Endothelial cell of umbilical vein (primary cell): ENCODE data around the gene LIMCH1. TPM values are rescaled to one million over a fixed set of nuclear protein-coding genes. Genes with fewer than 3 reads are reported as not detected.

ENCODE experiments used
- BruUV-seq: library from RNA; stranded (reverse); fragments of 400-500 nt; replicated peaks from 2 replicates; lab custom pipeline; 2021; lab: Mats Ljungman, UMichigan
- CTCF ChIA-PET: fragments of 300-600, 350-600 bp; sonication (Branson Sonifier 250); formaldehyde crosslinking; loops from one replicate; lab custom pipeline; 2021; ENCODE audit warnings: antibody characterized with exemption, inconsistent platforms; lab: Charles Lee
- POLR2A ChIA-PET: fragments of 300-600, 350-600 bp; sonication (Branson Sonifier 250); formaldehyde crosslinking; loops from one replicate; lab custom pipeline; 2021; ENCODE audit warnings: antibody characterized with exemption, inconsistent platforms; lab: Charles Lee
- DNase-seq: peaks from one replicate; pipeline ENCODE4 v3.0.0-alpha.2; 2011; ENCODE audit warnings: low read depth, low spot score
- FAIRE-seq: peaks from 2 replicates; lab custom pipeline; 2011; peaks lifted over from hg19 to GRCh38; lab: Jason Lieb, UNC
- H2AFZ ChIP-seq: 2 replicates; pipeline ENCODE4 v1.6.0; 2012; ENCODE audit warnings: low read depth, low read length, control low read depth, inconsistent platforms
- H3K27ac ChIP-seq: 2 replicates; pipeline ENCODE4 v1.5.1; 2011; ENCODE audit warnings: low read depth, mild to moderate bottlenecking, control low read depth, low read length, moderate library complexity; ENCODE audit not compliant: insufficient read depth
- H3K27me3 ChIP-seq, 2 experiments: 2 replicates each; pipeline versions ENCODE4 v1.6.0 to v1.6.1; 2011; ENCODE audit warnings: low read length in 2 of 2, mixed read lengths in 1 of 2; ENCODE audit not compliant: control insufficient read depth in 2 of 2, insufficient read depth in 2 of 2
- H3K36me3 ChIP-seq, 2 experiments: 2 replicates in 1 of 2; 3 replicates in 1 of 2; pipeline ENCODE4 v1.5.1; 2011; ENCODE audit warnings: low read length in 2 of 2, mild to moderate bottlenecking in 1 of 2, moderate library complexity in 1 of 2; ENCODE audit not compliant: control insufficient read depth in 2 of 2, insufficient read depth in 2 of 2; ENCODE audit errors: extremely low read depth in 1 of 2
- H3K4me1 ChIP-seq: 3 replicates; pipeline ENCODE4 v1.5.1; 2011; ENCODE audit warnings: mild to moderate bottlenecking, low read length; ENCODE audit not compliant: control insufficient read depth, insufficient read depth; ENCODE audit errors: extremely low read depth
- H3K4me2 ChIP-seq: 2 replicates; pipeline ENCODE4 v1.6.1; 2011; ENCODE audit warnings: low read length, control low read depth, mixed read lengths; ENCODE audit not compliant: insufficient read depth
- H3K4me3 ChIP-seq, 3 experiments: fragments of 200-600 bp in 1 of 3; sonication (generic), shearing (Covaris generic) in 1 of 3; replicated peaks in 1 of 3; 2 replicates each; pipeline ENCODE4 v1.5.1; 2011 to 2016; ENCODE audit warnings: control low read depth in 3 of 3, low read length in 3 of 3, mild to moderate bottlenecking in 2 of 3, inconsistent platforms in 1 of 3, low read depth in 1 of 3, moderate library complexity in 1 of 3; ENCODE audit not compliant: insufficient read depth in 1 of 3
- H3K79me2 ChIP-seq: 2 replicates; pipeline ENCODE4 v1.6.0; 2012; ENCODE audit warnings: low read length, inconsistent platforms; ENCODE audit not compliant: control insufficient read depth, insufficient read depth
- H3K9ac ChIP-seq: replicated peaks from 2 replicates; pipeline ENCODE3; 2011; ENCODE audit warnings: low read length, control low read depth; ENCODE audit not compliant: insufficient read depth; ENCODE audit errors: extremely low read depth
- H3K9me1 ChIP-seq: replicated peaks from 3 replicates; pipeline ENCODE4 v1.6.0; 2011; ENCODE audit warnings: mild to moderate bottlenecking, low read length; ENCODE audit not compliant: control insufficient read depth, insufficient read depth; ENCODE audit errors: extremely low read depth
- H3K9me3 ChIP-seq: replicated peaks from 2 replicates; pipeline ENCODE4 v1.5.1; 2012; ENCODE audit warnings: low read length, inconsistent platforms; ENCODE audit not compliant: control insufficient read depth, insufficient read depth
- H4K20me1 ChIP-seq: replicated peaks from 2 replicates; pipeline ENCODE3; 2011; ENCODE audit warnings: mild to moderate bottlenecking, low read length; ENCODE audit not compliant: control insufficient read depth, insufficient read depth; ENCODE audit errors: extremely low read depth
- EZH2 ChIP-seq: IDR thresholded peaks from 2 replicates; pipeline ENCODE4 v1.6.1; 2012; ENCODE audit warnings: borderline replicate concordance, low read depth, mild to moderate bottlenecking, moderate library complexity, low read length, inconsistent platforms; ENCODE audit not compliant: severe bottlenecking
- FOS ChIP-seq: IDR thresholded peaks from 2 replicates; pipeline ENCODE4 v1.6.1; 2011; ENCODE audit warnings: mild to moderate bottlenecking, low read length, moderate library complexity, borderline replicate concordance; ENCODE audit not compliant: insufficient read depth
- GATA2 ChIP-seq: IDR thresholded peaks from 2 replicates; pipeline ENCODE4 v1.7.0; 2011; ENCODE audit warnings: low read depth, mild to moderate bottlenecking, moderate library complexity, mixed read lengths, low read length; ENCODE audit not compliant: insufficient read length, insufficient read depth
- JUN ChIP-seq: IDR thresholded peaks from 2 replicates; pipeline ENCODE4 v1.6.1; 2011; ENCODE audit warnings: borderline replicate concordance, low read depth; ENCODE audit not compliant: insufficient read length, insufficient read depth
- MAX ChIP-seq: IDR thresholded peaks from 2 replicates; pipeline ENCODE4 v1.6.1; 2011; ENCODE audit not compliant: insufficient read depth, insufficient read length
- MYC ChIP-seq: IDR thresholded peaks from one replicate; pipeline ENCODE4 v1.6.1; 2011; ENCODE audit warnings: mild to moderate bottlenecking, low read depth, low read length
- POLR2A ChIP-seq: IDR thresholded peaks from 2 replicates; pipeline ENCODE4 v1.6.1; 2012; ENCODE audit warnings: low read depth, mild to moderate bottlenecking, control low read depth, low read length
- POLR2AphosphoS5 ChIP-seq: IDR thresholded peaks from 2 replicates; pipeline ENCODE4 v1.6.1; 2012; ENCODE audit warnings: low read depth, mild to moderate bottlenecking, control low read depth, low read length, moderate library complexity; ENCODE audit not compliant: insufficient read depth
- dilution Hi-C: fragments of 300-500 bp; cut with MboI; formaldehyde crosslinking; loops from one replicate; pipeline ENCODE4 v1.15.0; 2019; ENCODE audit warnings: low sequenced_read_pairs; ENCODE audit not compliant: extremely low pct_ligation_motif_present
- intact Hi-C: fragments of 100-400 bp; cut with micrococcal nuclease; formaldehyde crosslinking; loops from one replicate; pipeline ENCODE4 v1.10.0; 2022
- polyA plus RNA-seq, 4 experiments: library from polyadenylated mRNA; depleted of rRNA in 3 of 4; stranded (reverse) in 3 of 4; unstranded in 1 of 4; fragments of >200 nt; gene quantifications; 2 replicates each; pipeline versions ENCODE4 v1.2.1 to v1.2.3, GENCODE V29; 2011 to 2012; ENCODE audit warnings: missing spikeins in 1 of 4
- total RNA-seq: library from RNA; stranded (reverse); gene quantifications from 2 replicates; pipeline ENCODE4 v1.2.3, GENCODE V29; 2021
- TF ChIP-seq, protein P1 (sequence below), 2 donors: IDR thresholded peaks; 1 replicate in 1 of 2; 2 replicates in 1 of 2; pipeline ENCODE4 v1.5.1; 2011; ENCODE audit warnings: low read length in 2 of 2, mild to moderate bottlenecking in 2 of 2, moderate library complexity in 2 of 2, control low read depth in 1 of 2, inconsistent platforms in 1 of 2, low read depth in 1 of 2; ENCODE audit not compliant: insufficient read depth in 1 of 2; ENCODE audit errors: extremely low read depth in 1 of 2

LIMCH1 gene
- total and polyA plus RNA-seq, 2 donors (not counting 3 experiments of a cell fraction or from before 2014, with no cell fraction given): 14.3 to 32.8 TPM

DNA sequence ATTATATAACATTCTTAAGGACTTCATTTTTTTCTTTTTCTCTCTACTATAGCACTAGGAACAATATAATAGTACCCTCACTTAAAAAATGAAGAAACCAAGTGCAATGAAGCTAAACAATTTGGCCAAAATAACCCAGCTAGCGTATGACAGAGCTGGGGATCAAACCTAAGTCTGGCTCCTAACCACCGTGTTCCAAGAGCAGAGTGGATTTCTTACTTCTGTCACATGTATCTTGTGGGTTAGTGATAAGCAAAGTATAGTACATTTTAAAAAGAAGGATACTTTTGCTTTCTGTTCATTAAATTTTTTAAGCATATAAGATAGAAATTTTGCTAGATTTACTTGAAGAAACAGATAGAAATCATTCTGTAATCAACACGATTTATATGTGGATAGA lies 11.5 kb downstream of the LIMCH1 start:
- no peak for FAIRE-seq

More for the DNA sequence above, 11.5 kb downstream of the LIMCH1 start:
- ChIA-PET POLR2A (no interaction called here), CTCF (interaction anchor here (1.7 kb wide), 1 partner anchor 9 kb away, joined by 3 read pairs; no protein-coding TSS in a partner anchor)
- Histone ChIP-seq H2AFZ (no peak overlapping the region), H3K4me2 (no peak overlapping the region), H4K20me1 (no peaks in the 10 kb centered on the region), H3K36me3 (no peaks in the 10 kb centered on the region), H3K27ac (no peak overlapping the region), H3K4me3 (no peak overlapping the region), H3K4me1 (peaks cover 5% of the 10 kb centered on the region), H3K79me2 (no peaks in the 10 kb centered on the region), H3K9me3 (no peaks in the 10 kb centered on the region), H3K9ac (no peak overlapping the region), H3K9me1 (no peaks in the 10 kb centered on the region), H3K27me3 (peaks cover 4 to 5% of the 10 kb centered on the region in 2 experiments)
- no peak for DNase-seq
- no peak for TF ChIP-seq FOS
- no peak for TF ChIP-seq EZH2
- no peak for TF ChIP-seq JUN
- TF ChIP-seq, protein P1, sequence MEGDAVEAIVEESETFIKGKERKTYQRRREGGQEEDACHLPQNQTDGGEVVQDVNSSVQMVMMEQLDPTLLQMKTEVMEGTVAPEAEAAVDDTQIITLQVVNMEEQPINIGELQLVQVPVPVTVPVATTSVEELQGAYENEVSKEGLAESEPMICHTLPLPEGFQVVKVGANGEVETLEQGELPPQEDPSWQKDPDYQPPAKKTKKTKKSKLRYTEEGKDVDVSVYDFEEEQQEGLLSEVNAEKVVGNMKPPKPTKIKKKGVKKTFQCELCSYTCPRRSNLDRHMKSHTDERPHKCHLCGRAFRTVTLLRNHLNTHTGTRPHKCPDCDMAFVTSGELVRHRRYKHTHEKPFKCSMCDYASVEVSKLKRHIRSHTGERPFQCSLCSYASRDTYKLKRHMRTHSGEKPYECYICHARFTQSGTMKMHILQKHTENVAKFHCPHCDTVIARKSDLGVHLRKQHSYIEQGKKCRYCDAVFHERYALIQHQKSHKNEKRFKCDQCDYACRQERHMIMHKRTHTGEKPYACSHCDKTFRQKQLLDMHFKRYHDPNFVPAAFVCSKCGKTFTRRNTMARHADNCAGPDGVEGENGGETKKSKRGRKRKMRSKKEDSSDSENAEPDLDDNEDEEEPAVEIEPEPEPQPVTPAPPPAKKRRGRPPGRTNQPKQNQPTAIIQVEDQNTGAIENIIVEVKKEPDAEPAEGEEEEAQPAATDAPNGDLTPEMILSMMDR (IDR thresholded peaks at IDR 0.05; ENCODE audit: extremely low read depth in 1 of 2, insufficient read depth in 1 of 2, low read depth in 1 of 2, low read length in 2 of 2): no peak
- TF ChIP-seq POLR2A: no peak
- TF ChIP-seq GATA2: no peak
- TF ChIP-seq MYC: no peak
- no peak for TF ChIP-seq POLR2AphosphoS5
- TF ChIP-seq MAX: no peak
- dilution Hi-C loops: no loop called here
- BruUV-seq: no TSS peak
- intact Hi-C loops: no loop called here
